DND-41 (cell line): ENCODE data around the gene ADSS1.

Experiments used
- ATAC-seq: fragments of 200-7000 bp; cut with Tn5 transposase; 3 replicates; pipeline ENCODE4 v1.9.1; 2021; ENCODE audit warnings: low read depth; ENCODE audit not compliant: insufficient read depth
- DNase-seq: peaks from one replicate; pipeline ENCODE4 v3.0.0-alpha.2; 2020
- H2AFZ ChIP-seq: 2 replicates; pipeline ENCODE4 v1.6.0; 2012; ENCODE audit warnings: low read depth, low read length
- H3K27ac ChIP-seq: 2 replicates; pipeline ENCODE4 v1.5.1; 2012; ENCODE audit warnings: low read length, inconsistent platforms
- H3K27me3 ChIP-seq: fragments of 200-600 bp; sonication (generic); 2 replicates; pipeline ENCODE4 v1.6.0; 2012; ENCODE audit warnings: low read length, mild to moderate bottlenecking, inconsistent platforms; ENCODE audit not compliant: insufficient read depth, poor library complexity
- H3K36me3 ChIP-seq: 2 replicates; pipeline ENCODE4 v1.5.1; 2012; ENCODE audit warnings: low read length, inconsistent platforms; ENCODE audit not compliant: insufficient read depth
- H3K4me1 ChIP-seq: 2 replicates; pipeline ENCODE4 v1.5.1; 2012; ENCODE audit warnings: mild to moderate bottlenecking, low read length; ENCODE audit not compliant: insufficient read depth
- H3K4me2 ChIP-seq: 2 replicates; pipeline ENCODE4 v1.6.0; 2012; ENCODE audit warnings: mild to moderate bottlenecking, moderate library complexity, low read length, inconsistent platforms; ENCODE audit not compliant: insufficient read depth
- H3K4me3 ChIP-seq, 2 experiments: fragments of 200-600 bp in 1 of 2; shearing (Covaris generic) in 1 of 2; 2 replicates each; pipeline ENCODE4 v1.5.1; 2012 to 2016; ENCODE audit warnings: inconsistent platforms in 2 of 2, low read length in 2 of 2, mild to moderate bottlenecking in 2 of 2, low read depth in 1 of 2, moderate library complexity in 1 of 2
- H3K79me2 ChIP-seq: 2 replicates; pipeline ENCODE4 v1.6.0; 2012; ENCODE audit warnings: low read length, inconsistent platforms; ENCODE audit not compliant: insufficient read depth
- H3K9ac ChIP-seq: 2 replicates; pipeline ENCODE4 v1.6.0; 2012; ENCODE audit warnings: low read depth, mild to moderate bottlenecking, inconsistent platforms, low read length, moderate library complexity
- H3K9me3 ChIP-seq: 2 replicates; pipeline ENCODE4 v1.5.1; 2012; ENCODE audit warnings: low read length, moderate library complexity, mild to moderate bottlenecking, inconsistent platforms; ENCODE audit not compliant: insufficient read depth, severe bottlenecking
- H4K20me1 ChIP-seq: 2 replicates; pipeline ENCODE4 v1.6.0; 2012; ENCODE audit warnings: low read length; ENCODE audit not compliant: insufficient read depth
- EZH2 ChIP-seq: IDR thresholded peaks from 3 replicates; pipeline ENCODE4 v1.6.1; 2012; ENCODE audit warnings: borderline replicate concordance, low read depth, mild to moderate bottlenecking, moderate library complexity, low read length, inconsistent platforms; ENCODE audit not compliant: severe bottlenecking
- TF ChIP-seq, protein P1 (sequence below): IDR thresholded peaks from 2 replicates; pipeline ENCODE4 v1.5.1; 2012; ENCODE audit warnings: borderline replicate concordance, low read length, moderate library complexity, mild to moderate bottlenecking; ENCODE audit not compliant: poor library complexity, severe bottlenecking; ENCODE audit errors: extremely low read depth

Gene ADSS1

DNA sequence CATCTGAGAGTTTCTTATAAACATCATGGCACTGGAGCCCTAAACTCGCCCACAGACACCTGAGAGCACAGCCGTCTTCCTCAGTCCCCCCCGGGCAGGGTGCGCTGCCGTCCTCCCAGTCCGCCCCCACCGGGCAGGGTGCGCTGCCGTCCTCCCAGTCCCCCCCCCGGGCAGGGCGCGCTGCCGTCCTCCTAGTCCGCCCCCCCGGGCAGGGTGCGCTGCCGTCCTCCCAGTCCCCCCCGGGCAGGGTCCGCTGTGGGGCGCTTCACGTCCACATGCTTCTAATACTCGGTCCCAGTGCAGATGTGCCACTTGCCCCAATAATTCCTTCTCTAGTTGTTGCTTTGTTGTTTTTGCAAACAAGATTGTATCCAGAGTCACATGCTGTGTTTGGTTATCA is 6.9 kb upstream of the ADSS1 start:
- H4K20me1 ChIP-seq: peaks cover 10% of the 10 kb centered on the region; the same call in 1 of the 2 replicates
- no peak for TF ChIP-seq EZH2
- TF ChIP-seq, protein P1, sequence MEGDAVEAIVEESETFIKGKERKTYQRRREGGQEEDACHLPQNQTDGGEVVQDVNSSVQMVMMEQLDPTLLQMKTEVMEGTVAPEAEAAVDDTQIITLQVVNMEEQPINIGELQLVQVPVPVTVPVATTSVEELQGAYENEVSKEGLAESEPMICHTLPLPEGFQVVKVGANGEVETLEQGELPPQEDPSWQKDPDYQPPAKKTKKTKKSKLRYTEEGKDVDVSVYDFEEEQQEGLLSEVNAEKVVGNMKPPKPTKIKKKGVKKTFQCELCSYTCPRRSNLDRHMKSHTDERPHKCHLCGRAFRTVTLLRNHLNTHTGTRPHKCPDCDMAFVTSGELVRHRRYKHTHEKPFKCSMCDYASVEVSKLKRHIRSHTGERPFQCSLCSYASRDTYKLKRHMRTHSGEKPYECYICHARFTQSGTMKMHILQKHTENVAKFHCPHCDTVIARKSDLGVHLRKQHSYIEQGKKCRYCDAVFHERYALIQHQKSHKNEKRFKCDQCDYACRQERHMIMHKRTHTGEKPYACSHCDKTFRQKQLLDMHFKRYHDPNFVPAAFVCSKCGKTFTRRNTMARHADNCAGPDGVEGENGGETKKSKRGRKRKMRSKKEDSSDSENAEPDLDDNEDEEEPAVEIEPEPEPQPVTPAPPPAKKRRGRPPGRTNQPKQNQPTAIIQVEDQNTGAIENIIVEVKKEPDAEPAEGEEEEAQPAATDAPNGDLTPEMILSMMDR: no peak

DNA sequence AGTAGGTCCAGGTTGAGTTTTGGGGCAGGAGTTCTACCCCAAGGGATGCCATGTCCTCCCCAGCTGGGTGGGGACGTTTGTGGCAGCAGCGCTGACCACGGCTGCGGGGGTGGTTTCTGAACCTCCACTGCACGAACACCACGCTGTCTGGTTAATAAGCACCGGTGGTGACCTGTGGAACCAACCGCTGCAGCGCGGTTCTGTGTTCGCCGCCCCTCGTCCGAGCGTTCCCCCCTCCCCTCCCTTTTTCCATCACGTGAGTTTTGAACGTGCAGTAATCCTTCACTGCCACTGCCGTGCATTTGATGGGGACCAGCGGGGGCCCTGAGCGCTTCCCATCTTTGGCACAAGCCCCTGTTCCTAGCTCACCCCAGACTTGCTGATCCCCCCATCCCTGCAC is 6.4 kb upstream of the ADSS1 start:
- Histone ChIP-seq H3K79me2 (no peaks in the 10 kb centered on the region), H2AFZ (no peak overlapping the region), H3K9me3 (no peaks in the 10 kb centered on the region), H3K4me3 (no peak overlapping the region), H3K9ac (no peak overlapping the region), H3K36me3 (peaks cover 46% of the 10 kb centered on the region), H3K4me1 (no peaks in the 10 kb centered on the region), H3K27ac (no peak overlapping the region), H4K20me1 (peaks cover 11% of the 10 kb centered on the region), H3K4me2 (no peak overlapping the region), H3K27me3 (no peaks in the 10 kb centered on the region)
- ATAC-seq (no peak), DNase-seq (no peak)
- TF ChIP-seq, protein P1: no peak
- no peak for TF ChIP-seq EZH2

More for the DNA sequence above, 6.9 kb upstream of the ADSS1 start:
- H3K4me1 ChIP-seq: no peaks in the 10 kb centered on the region
- H3K4me3 ChIP-seq: no peak overlapping the region
- H3K36me3 ChIP-seq: peaks cover 51% of the 10 kb centered on the region
- no peak overlapping the region for H3K9ac ChIP-seq
- H3K27me3 ChIP-seq: no peaks in the 10 kb centered on the region
- H3K9me3 ChIP-seq: no peaks in the 10 kb centered on the region
- ATAC-seq (no peak), DNase-seq (no peak)
- no peak overlapping the region for H3K27ac ChIP-seq
- H3K79me2 ChIP-seq: no peaks in the 10 kb centered on the region
- no peak overlapping the region for H2AFZ ChIP-seq
- no peak overlapping the region for H3K4me2 ChIP-seq

DNA sequence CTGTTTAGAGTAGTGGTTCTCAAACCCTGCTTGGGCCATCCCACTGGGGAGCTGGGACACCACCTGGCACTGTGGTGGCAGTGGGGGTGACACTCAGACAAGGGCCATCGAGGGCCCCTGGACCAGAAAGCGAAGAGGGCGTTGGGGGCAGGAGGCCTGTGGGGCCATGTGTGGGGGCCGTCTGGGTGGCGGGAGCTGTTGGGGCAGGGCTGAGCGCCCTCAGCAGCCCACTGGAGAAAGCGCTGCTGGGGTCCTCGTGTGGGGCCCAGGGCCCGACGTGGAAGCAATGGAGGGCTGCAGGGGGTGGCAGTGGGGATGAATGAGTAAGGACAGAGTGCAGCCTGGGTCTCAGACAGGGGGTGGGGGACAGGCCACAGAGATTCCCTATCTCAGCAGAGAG is 5.9 kb upstream of the ADSS1 start:
- Histone ChIP-seq H3K27me3 (no peaks in the 10 kb centered on the region), H3K4me2 (no peak overlapping the region), H3K79me2 (no peaks in the 10 kb centered on the region), H3K36me3 (peaks cover 41% of the 10 kb centered on the region), H3K9ac (no peak overlapping the region), H3K4me1 (peaks cover 3% of the 10 kb centered on the region), H3K27ac (no peak overlapping the region), H4K20me1 (peaks cover 11% of the 10 kb centered on the region), H3K9me3 (no peaks in the 10 kb centered on the region), H2AFZ (no peak overlapping the region), H3K4me3 (no peak overlapping the region)
- DNase-seq: no peak
- no peak for ATAC-seq
- TF ChIP-seq, protein P1: no peak
- TF ChIP-seq EZH2: no peak

DNA sequence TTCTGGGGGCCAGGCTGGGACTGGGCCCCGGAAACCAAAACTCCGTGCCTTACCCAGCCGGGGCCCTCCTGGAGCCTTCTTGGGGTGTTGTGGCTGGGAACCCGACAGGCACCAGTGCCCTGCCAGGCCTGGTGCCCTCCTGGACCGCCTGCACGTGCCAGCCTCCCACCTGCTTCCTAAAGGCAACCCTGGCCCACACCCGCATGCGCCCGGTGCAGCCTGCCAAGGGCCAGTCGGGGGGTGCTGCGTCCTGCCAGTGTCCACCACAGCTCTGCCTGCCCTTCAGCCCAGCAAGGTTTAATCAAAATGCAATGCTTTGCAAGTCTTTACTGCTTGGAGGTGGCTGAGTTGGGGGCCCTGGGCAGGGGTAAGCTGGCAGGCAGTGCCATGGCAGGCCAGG is 5.2 kb upstream of the ADSS1 start:
- H3K4me1 ChIP-seq: peaks cover 10% of the 10 kb centered on the region
- H3K4me2 ChIP-seq: no peak overlapping the region
- H2AFZ ChIP-seq: no peak overlapping the region
- DNase-seq: no peak
- H3K27ac ChIP-seq: no peak overlapping the region
- H3K9ac ChIP-seq: no peak overlapping the region
- no peaks in the 10 kb centered on the region for H3K27me3 ChIP-seq
- peaks cover 11% of the 10 kb centered on the region for H4K20me1 ChIP-seq
- no peak overlapping the region for H3K4me3 ChIP-seq
- TF ChIP-seq EZH2: no peak
- TF ChIP-seq, protein P1: no peak
- no peaks in the 10 kb centered on the region for H3K9me3 ChIP-seq
- H3K79me2 ChIP-seq: no peaks in the 10 kb centered on the region
- ATAC-seq: no peak
- peaks cover 34% of the 10 kb centered on the region for H3K36me3 ChIP-seq
